Superior temporal gyrus (tissue), 1 donor: Measurements from ENCODE around the gene RPL31.
"Not testable (repeated sequence)": the region's sequence is repeated elsewhere in the genome, so short reads cannot be mapped to it uniquely, and the experiment has no call there.

Experiments used
- DNase-seq: peaks from one replicate; pipeline ENCODE4 v3.0.0-alpha.2; 2016; ENCODE audit errors: extremely low spot score

Gene RPL31

DNA sequence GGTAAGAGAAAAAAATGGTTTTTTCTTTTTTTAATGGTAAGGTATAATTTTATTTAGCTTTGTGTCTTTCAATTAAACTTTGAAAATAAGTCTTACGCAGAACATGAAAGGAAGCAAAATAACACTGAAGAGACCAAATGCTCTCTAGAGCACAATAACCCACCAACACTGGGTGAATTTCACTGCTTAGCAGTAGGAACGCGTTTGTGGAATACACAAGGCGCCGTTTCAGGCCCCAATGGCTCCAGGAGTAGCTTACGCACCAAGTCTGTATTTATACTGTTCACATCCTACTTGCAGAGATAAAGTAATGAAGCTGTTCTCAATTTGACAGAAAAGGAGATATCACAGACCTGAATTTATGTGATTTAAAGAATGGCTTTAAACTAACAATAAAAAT is 23.5 kb downstream of the RPL31 start:
- DNase-seq = no peak

- DNase-seq = no peak
Measured at GRCh38 chr2:101026253-101026701, 24.2 kb downstream of the RPL31 start.

- DNase-seq = no peak
Measured at GRCh38 chr2:101026923-101027469, 24.9 kb downstream of the RPL31 start.

DNA sequence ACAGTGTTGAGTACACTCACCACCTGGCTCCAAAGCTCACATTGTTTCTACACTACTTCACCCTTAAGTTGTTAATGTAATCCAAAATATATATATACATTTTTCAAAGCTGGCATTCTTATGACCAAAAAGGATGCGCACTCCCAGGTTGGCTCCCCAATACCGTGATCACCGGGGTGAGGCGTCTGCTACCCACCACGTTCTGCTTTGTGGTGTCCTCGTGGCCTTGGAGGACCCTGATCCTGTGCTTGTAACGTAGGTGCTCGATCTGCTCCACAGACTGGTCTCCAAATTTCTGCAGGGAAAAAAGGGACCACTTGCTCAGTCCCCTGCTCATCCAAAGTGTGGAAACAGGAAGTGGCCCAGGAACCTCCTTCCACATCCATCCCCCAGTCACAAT is 25.8 kb downstream of the RPL31 start:
- no peak for DNase-seq

GRCh38 chr2:101030866-101031554 is 28.9 kb downstream of the RPL31 start:
- no peak for DNase-seq

DNA sequence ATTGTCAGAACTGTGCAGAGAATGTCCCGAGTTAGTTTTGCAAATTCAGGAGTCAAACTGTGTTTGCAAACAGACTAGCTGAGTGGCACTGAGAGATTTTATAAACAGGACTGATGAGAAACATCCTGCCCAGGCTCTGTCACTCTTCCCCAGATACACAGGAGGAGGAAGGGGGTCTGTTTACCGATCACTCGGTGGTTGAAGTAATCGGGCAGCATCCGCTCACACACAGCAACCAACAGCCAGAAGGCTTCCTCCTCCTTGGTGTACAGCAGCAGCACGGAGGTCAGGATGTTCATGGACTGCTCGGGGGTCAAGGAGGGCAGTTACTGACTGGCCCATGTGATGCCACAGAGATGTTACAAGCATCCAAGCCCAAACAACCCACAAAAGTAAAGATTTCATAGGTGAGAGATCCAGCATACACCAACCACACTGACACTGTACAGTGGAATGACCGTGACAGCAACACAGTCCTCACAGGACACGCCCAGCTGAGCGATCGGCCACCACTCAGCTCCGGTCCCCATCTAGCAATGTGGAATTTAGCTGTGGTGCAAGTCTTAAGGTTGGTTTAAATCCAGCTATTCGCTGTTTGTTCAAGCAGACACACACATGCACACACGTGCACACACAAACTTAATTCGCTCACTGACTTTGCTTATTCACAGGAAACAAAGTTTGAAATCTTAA is 30.1 kb downstream of the RPL31 start:
- DNase-seq = no peak

DNA sequence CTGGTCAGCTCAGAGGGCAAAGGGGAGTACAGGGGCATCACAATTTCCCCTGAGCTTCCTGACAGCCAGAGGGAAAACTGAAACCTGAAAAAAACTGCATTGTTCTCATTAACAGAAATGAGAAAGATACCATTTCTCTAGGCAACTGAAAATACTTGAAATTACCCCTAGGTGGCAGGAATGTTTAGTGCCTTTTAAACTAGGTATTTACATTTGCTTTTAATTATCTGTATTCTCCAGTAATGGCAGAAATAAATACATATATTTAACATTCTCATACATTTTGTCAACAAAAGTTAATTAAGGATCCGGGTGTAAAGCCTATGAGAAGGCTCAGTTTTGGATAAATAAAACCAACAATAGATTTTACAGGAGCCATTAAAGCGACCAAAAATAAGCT is 34.5 kb downstream of the RPL31 start:
- DNase-seq = peak; percentile 40

GRCh38 chr2:101037161-101037755 is 35.2 kb downstream of the RPL31 start:
- no peak for DNase-seq

GRCh38 chr2:101038455-101039255 is 36.6 kb downstream of the RPL31 start:
- DNase-seq = no peak

DNA sequence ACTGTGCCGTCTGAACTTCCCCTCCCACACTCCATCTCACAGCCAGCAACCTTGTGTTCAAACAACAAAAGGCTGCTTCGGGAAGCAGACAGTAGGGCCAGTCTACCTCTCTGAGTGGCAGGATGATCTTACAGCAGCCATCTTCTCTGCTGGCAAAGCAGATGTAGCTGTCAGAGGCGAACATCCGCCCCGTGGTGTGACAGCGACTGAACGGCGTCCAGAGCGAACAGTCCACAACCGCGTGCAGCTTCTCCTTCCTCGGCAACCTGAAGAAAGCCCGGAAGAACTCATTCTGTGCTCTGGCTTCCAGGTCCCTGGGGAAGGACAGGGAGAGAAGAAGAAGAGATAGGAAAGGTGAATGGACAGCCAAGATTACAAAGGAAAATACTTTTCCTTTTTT is 38.0 kb downstream of the RPL31 start:
- DNase-seq = no peak

GRCh38 chr2:101040761-101041160 is 38.7 kb downstream of the RPL31 start:
- DNase-seq = no peak

DNA sequence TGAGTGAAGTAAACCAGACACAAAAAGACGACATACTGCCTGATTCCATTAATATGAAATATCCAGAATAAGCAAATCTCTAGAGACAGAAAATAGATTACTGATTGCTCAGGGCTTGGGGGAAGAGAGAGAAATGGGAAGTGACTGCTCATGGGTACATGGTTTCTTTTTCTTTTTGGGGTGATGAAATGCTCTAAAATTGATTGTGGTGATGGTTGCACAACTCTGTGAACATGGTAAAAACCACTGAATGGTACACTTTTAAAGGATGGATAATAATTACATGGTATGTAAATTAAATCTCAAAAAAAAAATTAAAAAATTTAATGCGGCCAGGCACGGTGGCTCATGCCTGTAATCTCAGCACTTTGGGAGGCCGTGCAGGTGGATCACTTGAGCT is 39.3 kb downstream of the RPL31 start:
- DNase-seq = no peak

- DNase-seq = no peak
Measured at GRCh38 chr2:101045330-101045729, 43.2 kb downstream of the RPL31 start.

GRCh38 chr2:101047075-101047766 is 45.1 kb downstream of the RPL31 start:
- no peak for DNase-seq

- no peak for DNase-seq
Measured at GRCh38 chr2:101047774-101048173, 45.7 kb downstream of the RPL31 start.

GRCh38 chr2:101048756-101049155 is 46.7 kb downstream of the RPL31 start:
- no peak for DNase-seq

DNA sequence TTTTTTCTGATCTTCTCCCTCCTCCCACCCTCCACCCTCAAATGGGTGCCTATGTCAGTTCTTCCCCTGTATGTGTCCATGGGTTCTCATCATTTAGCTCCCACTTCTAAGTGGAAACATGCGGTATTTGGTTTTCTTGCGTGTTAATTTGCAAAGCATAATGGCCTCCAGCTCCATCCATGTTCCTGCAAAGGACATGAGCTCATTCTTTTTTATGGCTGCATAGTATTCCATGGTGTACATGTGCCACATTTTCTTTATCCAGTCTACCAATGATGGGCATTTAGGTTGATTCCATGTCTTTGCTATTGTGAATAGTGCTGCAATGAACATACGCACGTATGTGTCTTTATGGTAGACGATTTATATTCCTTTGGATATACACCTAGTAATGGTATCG is 48.8 kb downstream of the RPL31 start:
- DNase-seq = not testable (repeated sequence)

GRCh38 chr2:101052147-101052546 is 50.1 kb downstream of the RPL31 start:
- DNase-seq = no peak

GRCh38 chr2:101053117-101053516 is 51.0 kb downstream of the RPL31 start:
- DNase-seq = no peak
